ENCODE results near the gene MINDY4.

The MINDY4 gene

DNA sequence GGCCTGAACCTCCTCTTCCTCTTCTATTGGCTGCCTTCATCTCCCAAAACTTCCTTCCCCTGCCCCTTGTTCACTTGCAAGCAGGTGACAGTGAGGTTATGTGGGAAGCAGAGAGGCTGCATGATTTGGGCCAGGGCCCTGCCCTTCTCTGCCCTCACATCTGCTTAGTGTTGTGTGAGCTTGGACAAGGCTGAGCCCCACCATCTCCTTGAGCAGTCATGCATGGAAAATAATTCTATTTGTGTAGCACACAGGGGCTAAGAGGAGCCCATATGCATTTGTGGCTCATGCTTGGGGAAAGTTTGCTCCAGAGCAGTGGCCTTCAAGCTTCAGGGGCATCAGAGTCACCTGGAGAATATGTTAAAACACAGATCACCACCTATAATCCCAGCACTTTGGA, 113.7 kb downstream of the MINDY4 start:
- TF ChIP-seq, protein P1, sequence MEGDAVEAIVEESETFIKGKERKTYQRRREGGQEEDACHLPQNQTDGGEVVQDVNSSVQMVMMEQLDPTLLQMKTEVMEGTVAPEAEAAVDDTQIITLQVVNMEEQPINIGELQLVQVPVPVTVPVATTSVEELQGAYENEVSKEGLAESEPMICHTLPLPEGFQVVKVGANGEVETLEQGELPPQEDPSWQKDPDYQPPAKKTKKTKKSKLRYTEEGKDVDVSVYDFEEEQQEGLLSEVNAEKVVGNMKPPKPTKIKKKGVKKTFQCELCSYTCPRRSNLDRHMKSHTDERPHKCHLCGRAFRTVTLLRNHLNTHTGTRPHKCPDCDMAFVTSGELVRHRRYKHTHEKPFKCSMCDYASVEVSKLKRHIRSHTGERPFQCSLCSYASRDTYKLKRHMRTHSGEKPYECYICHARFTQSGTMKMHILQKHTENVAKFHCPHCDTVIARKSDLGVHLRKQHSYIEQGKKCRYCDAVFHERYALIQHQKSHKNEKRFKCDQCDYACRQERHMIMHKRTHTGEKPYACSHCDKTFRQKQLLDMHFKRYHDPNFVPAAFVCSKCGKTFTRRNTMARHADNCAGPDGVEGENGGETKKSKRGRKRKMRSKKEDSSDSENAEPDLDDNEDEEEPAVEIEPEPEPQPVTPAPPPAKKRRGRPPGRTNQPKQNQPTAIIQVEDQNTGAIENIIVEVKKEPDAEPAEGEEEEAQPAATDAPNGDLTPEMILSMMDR (IDR thresholded peaks at IDR 0.05; ENCODE audit: low read depth, low read length), result no peak
- H3K4me3 ChIP-seq (ENCODE audit: low read depth, low read length), result no peak overlapping the region
- in situ Hi-C loops (cut with HindIII; ENCODE audit: low sequenced_read_pairs), result no loop called here
- no peak for DNase-seq (ENCODE audit: low read depth, low spot score)

DNA sequence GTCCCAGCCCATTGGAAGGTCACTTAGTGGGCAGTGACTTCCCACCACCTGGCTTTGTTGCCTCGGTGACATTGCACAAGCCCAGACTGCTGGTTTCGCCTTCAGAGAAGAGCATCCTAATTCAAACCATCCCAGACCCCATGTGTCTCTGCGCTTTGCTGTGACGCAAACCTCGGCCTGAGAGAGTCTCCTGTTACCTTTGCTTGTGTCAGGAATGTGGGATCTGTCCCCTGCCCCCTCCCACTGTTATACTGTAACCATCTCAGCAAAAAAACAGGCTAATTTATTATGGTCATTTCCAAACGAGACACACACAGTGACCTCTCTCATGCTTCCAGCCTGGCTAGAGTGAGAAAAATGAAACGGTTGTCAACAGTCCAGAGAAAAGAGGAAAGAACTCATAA, 115.4 kb downstream of the MINDY4 start:
- TF ChIP-seq, protein P1 (IDR thresholded peaks at IDR 0.05; ENCODE audit: low read depth, low read length), result no peak
- in situ Hi-C loops (cut with HindIII; ENCODE audit: low sequenced_read_pairs), result no loop called here
- peak; percentile 28 for DNase-seq (ENCODE audit: low read depth, low spot score)
- no peak overlapping the region for H3K4me3 ChIP-seq (ENCODE audit: low read depth, low read length)

DNA sequence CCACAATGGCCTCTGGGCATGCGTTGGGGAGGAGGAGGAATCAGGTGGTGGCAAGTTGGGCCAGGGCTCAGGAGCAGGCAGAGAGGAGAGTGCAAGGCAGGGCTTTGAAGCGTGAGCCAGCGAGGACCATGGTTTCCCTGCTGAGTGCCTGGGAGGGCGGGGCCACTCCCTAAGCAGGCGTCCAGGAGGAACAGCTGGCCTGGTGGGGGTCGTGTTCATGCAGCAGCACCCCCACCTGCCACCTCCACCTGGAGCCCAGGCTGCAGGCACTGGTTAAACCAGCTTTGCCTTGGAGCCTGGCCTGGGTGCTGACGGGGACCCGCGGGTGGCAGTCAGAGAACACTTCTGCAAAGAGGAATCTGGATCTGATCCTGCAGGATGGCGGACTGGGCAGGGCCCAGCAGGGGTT, 116.3 kb downstream of the MINDY4 start:
- no peak overlapping the region for H3K4me3 ChIP-seq (ENCODE audit: low read depth, low read length)
- DNase-seq (ENCODE audit: low read depth, low spot score), result no peak
- in situ Hi-C loops (cut with HindIII; ENCODE audit: low sequenced_read_pairs), result no loop called here
- TF ChIP-seq, protein P1 (IDR thresholded peaks at IDR 0.05; ENCODE audit: low read depth, low read length), result no peak

DNA sequence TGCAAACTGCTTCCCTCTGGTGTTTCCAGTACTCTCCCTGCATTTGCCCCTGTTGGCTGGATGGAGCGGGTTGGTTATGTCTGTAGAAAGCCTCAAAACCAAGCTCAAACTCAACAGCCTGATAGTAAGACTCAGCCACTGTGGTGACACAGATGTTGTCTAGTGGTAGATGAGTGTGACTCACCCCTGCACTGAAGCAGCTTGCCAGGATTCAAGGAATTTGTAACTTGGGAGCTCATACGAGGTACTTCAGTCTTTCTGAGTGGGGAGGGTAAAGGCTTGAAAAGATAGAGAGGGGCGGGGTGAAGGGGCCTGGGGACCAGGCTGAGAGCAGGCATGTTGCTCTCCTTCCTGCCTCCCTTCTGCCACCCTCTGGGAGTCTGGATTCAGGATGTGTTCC, 117.5 kb downstream of the MINDY4 start:
- peak; percentile 80 for DNase-seq (ENCODE audit: low read depth, low spot score)
- in situ Hi-C loops (cut with HindIII; ENCODE audit: low sequenced_read_pairs), result no loop called here
- TF ChIP-seq, protein P1 (IDR thresholded peaks at IDR 0.05; ENCODE audit: low read depth, low read length), result no peak
- H3K4me3 ChIP-seq (ENCODE audit: low read depth, low read length), result no peak overlapping the region

DNA sequence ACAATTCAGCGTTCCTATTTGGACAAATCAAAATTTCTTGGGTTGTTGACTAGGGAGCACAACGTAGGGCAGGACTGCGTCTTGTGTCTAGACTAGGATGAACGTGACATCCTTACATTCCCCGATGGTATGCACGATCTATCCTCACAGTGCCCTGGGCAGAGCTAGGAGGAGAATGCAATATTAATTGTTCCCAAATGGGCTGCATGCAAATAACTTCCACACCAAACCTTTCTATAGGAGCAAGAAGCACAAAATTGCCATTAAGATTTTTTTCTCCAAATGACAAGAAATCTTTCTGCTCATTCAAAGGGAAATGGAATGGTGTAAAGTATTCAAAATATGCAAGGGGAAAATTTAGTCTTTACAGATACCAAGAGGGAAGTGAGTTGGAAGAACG, 119.0 kb downstream of the MINDY4 start:
- TF ChIP-seq, protein P1 (IDR thresholded peaks at IDR 0.05; ENCODE audit: low read depth, low read length), result no peak
- no peak for DNase-seq (ENCODE audit: low read depth, low spot score)
- H3K4me3 ChIP-seq (ENCODE audit: low read depth, low read length), result no peak overlapping the region
- in situ Hi-C loops (cut with HindIII; ENCODE audit: low sequenced_read_pairs), result no loop called here

DNA sequence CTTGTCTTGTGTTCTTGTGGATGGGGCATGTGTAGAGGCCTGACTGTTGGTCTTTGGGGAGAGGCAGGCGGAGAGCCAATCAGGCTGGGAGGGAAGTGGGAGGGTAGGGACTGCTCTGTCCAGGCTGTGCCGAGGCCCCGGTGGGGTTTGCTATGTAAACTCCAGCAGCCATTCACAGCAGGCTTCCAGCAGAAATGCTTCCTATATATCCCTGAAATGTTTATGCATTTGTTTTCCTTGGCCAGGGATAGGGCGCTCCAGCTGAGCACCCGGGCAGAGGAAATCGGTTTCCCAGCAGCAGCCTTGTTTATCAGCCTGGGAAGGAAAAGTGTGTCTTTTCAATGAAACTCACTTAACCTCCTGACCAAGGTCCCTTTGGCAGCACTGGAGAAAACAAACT, 122.1 kb downstream of the MINDY4 start:
- peak; percentile 78 for DNase-seq (ENCODE audit: low read depth, low spot score)
- TF ChIP-seq, protein P1 (IDR thresholded peaks at IDR 0.05; ENCODE audit: low read depth, low read length), result no peak
- H3K4me3 ChIP-seq (ENCODE audit: low read depth, low read length), result no peak overlapping the region
- in situ Hi-C loops (cut with HindIII; ENCODE audit: low sequenced_read_pairs), result no loop called here

DNA sequence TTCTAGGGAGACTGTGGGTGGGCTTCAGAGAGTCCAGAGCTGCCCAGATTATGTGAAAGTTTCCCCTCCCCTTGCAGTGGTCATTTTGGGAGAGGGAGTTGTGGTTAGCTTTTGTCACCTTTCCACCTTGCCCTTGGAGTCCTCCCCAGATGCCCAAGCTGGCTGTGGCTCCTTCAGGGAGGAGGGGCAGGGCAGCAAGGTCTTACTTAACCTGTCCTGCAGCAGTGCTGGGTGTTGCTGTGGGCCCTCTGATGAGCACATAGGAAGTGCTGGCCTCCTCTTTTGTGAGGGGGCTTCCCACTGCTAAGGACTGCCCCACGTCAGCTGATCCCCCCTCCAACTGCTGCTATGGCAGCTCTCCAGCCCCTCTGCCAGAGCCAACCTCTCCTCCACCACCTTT, 122.8 kb downstream of the MINDY4 start:
- in situ Hi-C loops (cut with HindIII; ENCODE audit: low sequenced_read_pairs), result no loop called here
- H3K4me3 ChIP-seq (ENCODE audit: low read depth, low read length), result no peak overlapping the region
- DNase-seq (ENCODE audit: low read depth, low spot score), result no peak
- TF ChIP-seq, protein P1 (IDR thresholded peaks at IDR 0.05; ENCODE audit: low read depth, low read length), result no peak

Data from astrocyte of the spinal cord (primary cell).